ENCODE results near the gene PRKCZ. TPM values are rescaled to one million over a fixed set of nuclear protein-coding genes. Genes with fewer than 3 reads are reported as not detected.

Gene PRKCZ
- total RNA-seq, 1 experiment from 2014 or later = 36.0 TPM

DNA sequence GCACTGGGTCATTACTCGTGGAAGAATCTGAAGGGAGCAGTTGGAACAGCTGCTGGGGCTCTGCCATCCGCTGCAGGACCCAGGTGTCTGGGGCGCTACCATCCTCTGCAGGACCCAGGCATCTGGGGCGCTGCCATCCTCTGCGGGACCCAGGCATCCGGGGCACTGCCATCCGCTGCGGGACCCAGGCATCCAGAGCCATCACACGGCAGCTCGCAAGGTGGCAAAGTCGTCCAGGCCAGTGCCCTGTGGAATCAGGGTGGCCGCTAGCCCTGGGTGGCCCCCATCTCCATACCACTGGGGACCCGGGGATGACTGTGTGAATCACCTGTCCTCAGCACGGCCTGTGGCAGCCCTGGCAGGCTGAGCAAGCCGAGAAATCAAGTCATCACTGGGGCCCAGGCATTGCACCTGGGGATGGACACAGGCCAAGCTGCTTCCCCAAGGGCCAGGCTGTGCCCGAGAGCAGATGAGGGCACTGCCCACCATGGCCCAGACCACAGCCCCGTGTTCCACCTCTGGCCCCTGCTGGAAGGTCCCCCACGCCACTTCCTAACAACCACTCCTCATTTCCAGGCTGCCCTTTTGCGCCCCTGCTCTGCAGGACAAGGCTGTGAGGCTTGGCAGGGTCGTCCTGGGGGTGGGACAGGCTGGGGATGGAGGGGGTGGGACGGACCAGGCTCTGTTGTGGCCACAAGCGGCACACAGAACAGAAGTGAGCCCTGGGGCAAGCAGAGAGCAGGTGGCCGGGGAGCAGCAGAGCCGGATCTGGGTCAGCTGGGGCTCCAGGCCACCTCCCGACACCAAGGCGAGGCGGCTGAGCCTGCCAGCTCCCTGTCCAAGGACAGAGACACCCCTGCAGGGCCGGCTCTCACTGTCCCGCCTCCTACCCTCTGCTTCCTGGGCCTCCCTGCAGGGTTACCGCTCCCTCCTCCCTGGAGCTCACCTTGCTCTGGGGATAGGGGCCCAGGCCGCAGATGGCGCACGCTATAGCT, 18.4 kb upstream of the PRKCZ start:
- ChIA-PET CTCF (no interaction called here), POLR2A (ENCODE audit: unreplicated experiment) (no interaction called here)
- H3K9me3 ChIP-seq (ENCODE audit: insufficient read depth, low read depth) = no peaks in the 10 kb centered on the region
- no peaks in the 10 kb centered on the region for H4K20me1 ChIP-seq (ENCODE audit: insufficient read depth)
- H3K4me3 ChIP-seq = no peak overlapping the region
- H3K79me2 ChIP-seq (ENCODE audit: low read depth) = no peaks in the 10 kb centered on the region
- no peak for DNase-seq
- no peaks in the 10 kb centered on the region for H3F3A ChIP-seq (ENCODE audit: insufficient read depth, low read depth)
- no peak overlapping the region for H3K4me2 ChIP-seq
- H3K27me3 ChIP-seq (ENCODE audit: insufficient read depth, low read depth) = peaks cover 81% of the 10 kb centered on the region
- no peaks in the 10 kb centered on the region for H3K9me2 ChIP-seq (ENCODE audit: insufficient read depth)
- H3K27ac ChIP-seq = no peak overlapping the region
- no TSS peak for BruUV-seq (replicated peaks)
- TF ChIP-seq, protein P1, sequence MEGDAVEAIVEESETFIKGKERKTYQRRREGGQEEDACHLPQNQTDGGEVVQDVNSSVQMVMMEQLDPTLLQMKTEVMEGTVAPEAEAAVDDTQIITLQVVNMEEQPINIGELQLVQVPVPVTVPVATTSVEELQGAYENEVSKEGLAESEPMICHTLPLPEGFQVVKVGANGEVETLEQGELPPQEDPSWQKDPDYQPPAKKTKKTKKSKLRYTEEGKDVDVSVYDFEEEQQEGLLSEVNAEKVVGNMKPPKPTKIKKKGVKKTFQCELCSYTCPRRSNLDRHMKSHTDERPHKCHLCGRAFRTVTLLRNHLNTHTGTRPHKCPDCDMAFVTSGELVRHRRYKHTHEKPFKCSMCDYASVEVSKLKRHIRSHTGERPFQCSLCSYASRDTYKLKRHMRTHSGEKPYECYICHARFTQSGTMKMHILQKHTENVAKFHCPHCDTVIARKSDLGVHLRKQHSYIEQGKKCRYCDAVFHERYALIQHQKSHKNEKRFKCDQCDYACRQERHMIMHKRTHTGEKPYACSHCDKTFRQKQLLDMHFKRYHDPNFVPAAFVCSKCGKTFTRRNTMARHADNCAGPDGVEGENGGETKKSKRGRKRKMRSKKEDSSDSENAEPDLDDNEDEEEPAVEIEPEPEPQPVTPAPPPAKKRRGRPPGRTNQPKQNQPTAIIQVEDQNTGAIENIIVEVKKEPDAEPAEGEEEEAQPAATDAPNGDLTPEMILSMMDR (conservative IDR thresholded peaks at IDR 0.05) = no peak
- TF ChIP-seq EZH2 (IDR thresholded peaks at IDR 0.05; ENCODE audit: low read depth) = no peak
- H3K4me1 ChIP-seq (replicated peaks; ENCODE audit: insufficient read depth) = no peaks in the 10 kb centered on the region
- intact Hi-C loops (cut with micrococcal nuclease; ENCODE audit: unreplicated experiment) = loop anchor here (5.0 kb wide), 1 partner anchor 85 kb away; no protein-coding TSS in a partner anchor
- H2AFZ ChIP-seq = no peak overlapping the region
- H3K36me3 ChIP-seq (ENCODE audit: low read depth) = no peaks in the 10 kb centered on the region

DNA sequence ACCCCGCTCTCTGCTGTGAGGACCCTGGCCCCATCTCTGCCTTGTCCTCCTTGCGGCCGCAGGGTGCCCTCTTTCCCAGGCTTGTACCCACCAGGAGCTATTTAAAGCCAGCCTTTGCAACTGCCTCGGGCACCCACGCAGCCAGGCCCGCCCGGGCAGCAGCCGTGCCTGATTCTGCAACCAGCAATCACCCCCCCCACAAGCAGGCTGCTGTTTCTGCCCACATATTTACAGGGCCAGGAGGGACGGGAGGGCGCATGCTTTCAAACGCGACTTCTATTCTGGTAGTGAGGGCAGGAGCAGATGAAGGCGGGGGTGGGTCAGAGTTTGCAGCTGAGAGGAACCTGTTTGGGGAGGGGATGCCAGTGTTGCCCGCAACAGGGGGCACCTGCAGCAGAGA, 17.5 kb upstream of the PRKCZ start:
- no TSS peak for BruUV-seq (replicated peaks)
- no peak overlapping the region for H3K27ac ChIP-seq
- POLR2A ChIA-PET (ENCODE audit: unreplicated experiment) = no interaction called here

DNA sequence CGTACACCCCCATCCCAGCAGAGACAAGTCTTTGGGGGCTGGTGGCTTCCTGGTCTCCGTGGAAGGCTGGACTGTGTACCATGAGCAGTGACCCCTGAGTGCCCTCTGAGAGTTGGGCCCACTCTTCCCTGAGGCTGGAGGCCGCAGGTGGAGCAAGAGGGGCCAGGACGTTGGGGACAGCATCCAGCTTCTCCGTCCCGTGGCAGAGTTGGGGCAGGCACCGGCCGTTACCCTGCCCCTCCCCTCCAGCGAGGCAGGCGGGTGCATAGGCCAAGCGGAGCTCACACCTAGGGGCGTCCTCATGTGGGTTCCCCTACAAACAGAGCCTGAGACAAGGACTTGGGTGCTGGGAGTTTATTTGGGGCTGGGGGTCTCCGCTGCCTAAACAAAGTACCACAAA, 17.0 kb upstream of the PRKCZ start:
- CTCF ChIA-PET = no interaction called here
- Histone ChIP-seq H3K36me3 (ENCODE audit: low read depth) (no peaks in the 10 kb centered on the region), H3F3A (ENCODE audit: insufficient read depth, low read depth) (no peaks in the 10 kb centered on the region), H3K27ac (no peak overlapping the region), H3K4me2 (no peak overlapping the region), H3K9me3 (ENCODE audit: insufficient read depth, low read depth) (no peaks in the 10 kb centered on the region), H4K20me1 (ENCODE audit: insufficient read depth) (no peaks in the 10 kb centered on the region), H3K79me2 (ENCODE audit: low read depth) (no peaks in the 10 kb centered on the region), H3K4me3 (no peak overlapping the region), H3K9me2 (ENCODE audit: insufficient read depth) (no peaks in the 10 kb centered on the region), H3K4me1 (replicated peaks; ENCODE audit: insufficient read depth) (no peaks in the 10 kb centered on the region), H2AFZ (no peak overlapping the region), H3K27me3 (ENCODE audit: insufficient read depth, low read depth) (peaks cover 84% of the 10 kb centered on the region)
- intact Hi-C loops (cut with micrococcal nuclease; ENCODE audit: unreplicated experiment) = loop anchor here (5.0 kb wide), 1 partner anchor 86 kb away; no protein-coding TSS in a partner anchor
- DNase-seq = no peak
- POLR2A ChIA-PET (ENCODE audit: unreplicated experiment) = no interaction called here
- no peak for TF ChIP-seq EZH2 (IDR thresholded peaks at IDR 0.05; ENCODE audit: low read depth)
- TF ChIP-seq, protein P1 (conservative IDR thresholded peaks at IDR 0.05) = no peak
- no TSS peak for BruUV-seq (replicated peaks)

More for the DNA sequence above, 17.5 kb upstream of the PRKCZ start:
- no peak for DNase-seq
- peaks cover 79% of the 10 kb centered on the region for H3K27me3 ChIP-seq (ENCODE audit: insufficient read depth, low read depth)
- H3K79me2 ChIP-seq (ENCODE audit: low read depth) = no peaks in the 10 kb centered on the region
- H3K4me1 ChIP-seq (replicated peaks; ENCODE audit: insufficient read depth) = no peaks in the 10 kb centered on the region
- H3K36me3 ChIP-seq (ENCODE audit: low read depth) = no peaks in the 10 kb centered on the region
- H2AFZ ChIP-seq = no peak overlapping the region
- H3F3A ChIP-seq (ENCODE audit: insufficient read depth, low read depth) = no peaks in the 10 kb centered on the region
- H4K20me1 ChIP-seq (ENCODE audit: insufficient read depth) = no peaks in the 10 kb centered on the region
- CTCF ChIA-PET = no interaction called here
- H3K4me2 ChIP-seq = no peak overlapping the region
- TF ChIP-seq, protein P1 (conservative IDR thresholded peaks at IDR 0.05) = no peak
- TF ChIP-seq EZH2 (IDR thresholded peaks at IDR 0.05; ENCODE audit: low read depth) = no peak
- H3K4me3 ChIP-seq = no peak overlapping the region
- no peaks in the 10 kb centered on the region for H3K9me2 ChIP-seq (ENCODE audit: insufficient read depth)
- intact Hi-C loops (cut with micrococcal nuclease; ENCODE audit: unreplicated experiment) = loop anchor here (5.0 kb wide), 1 partner anchor 85 kb away; no protein-coding TSS in a partner anchor
- no peaks in the 10 kb centered on the region for H3K9me3 ChIP-seq (ENCODE audit: insufficient read depth, low read depth)

Data from PC-9 (cell line).